GM21526 (cell line): ENCODE measurements around the gene ATP5ME.
"Not testable (repeated sequence)": the region's sequence is repeated elsewhere in the genome, so short reads cannot be mapped to it uniquely, and the experiment has no call there.

Experiments
- ATAC-seq: cut with Tn5 transposase; IDR thresholded peaks from one replicate; pipeline ENCODE4 v1.9.1; 2021; ENCODE audit warnings: moderate library complexity; ENCODE audit not compliant: unreplicated experiment, low FRiP score

ATP5ME gene, protein sequence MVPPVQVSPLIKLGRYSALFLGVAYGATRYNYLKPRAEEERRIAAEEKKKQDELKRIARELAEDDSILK

DNA sequence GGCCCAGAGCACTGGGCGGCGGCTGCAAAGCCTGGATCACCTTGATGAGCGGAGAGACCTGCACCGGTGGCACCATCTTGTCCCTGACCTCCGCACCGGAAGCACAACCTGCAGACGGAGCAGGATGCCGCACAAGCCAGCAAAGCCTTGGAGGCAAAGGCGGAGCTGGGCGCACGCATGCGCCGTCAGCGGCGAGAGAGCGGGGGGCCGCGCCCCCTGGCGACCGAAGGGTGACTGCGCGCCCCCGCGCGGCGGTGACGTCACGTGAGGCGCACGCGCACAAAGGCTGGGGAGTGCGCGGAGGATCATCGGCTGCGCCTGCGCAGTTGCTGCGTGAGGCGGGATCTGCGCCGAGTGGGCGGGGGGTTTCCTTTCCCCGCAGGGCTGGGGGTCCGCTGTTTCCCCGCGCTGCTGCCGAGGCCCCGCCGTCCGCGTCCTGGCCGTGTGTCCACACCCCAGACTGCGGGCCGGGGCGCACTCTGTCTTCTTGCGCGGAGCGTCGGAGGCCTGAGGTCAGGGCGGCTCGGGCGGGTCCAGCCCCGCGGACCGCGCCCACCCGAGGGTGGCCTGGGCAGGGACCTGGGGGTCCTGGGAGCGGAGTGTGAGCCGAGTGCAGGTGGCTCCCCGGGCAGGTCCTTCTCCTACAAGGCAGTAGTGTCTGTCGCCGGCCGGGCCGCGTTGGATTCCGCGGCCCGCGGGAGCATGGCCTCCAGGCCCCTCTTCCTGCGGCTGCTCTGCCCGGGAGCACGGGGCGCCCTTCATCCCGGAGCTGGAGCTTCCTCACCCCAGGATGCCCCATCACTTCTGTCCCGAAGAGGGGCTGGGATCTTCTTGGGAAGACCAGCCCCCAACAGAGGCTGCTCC is at the start of gene ATP5ME, which contains the start of gene MYL5:
TSS of gene ATP5ME (minus strand) at position 105 of the 864 bp plus-strand sequence. CDS start at position 76, 29 bp downstream.
TSS of gene MYL5 (plus strand) at position 371 of the 864 bp plus-strand sequence. CDS start 3,485 bp downstream, outside the sequence.
- peak; percentile 63 for ATAC-seq

DNA sequence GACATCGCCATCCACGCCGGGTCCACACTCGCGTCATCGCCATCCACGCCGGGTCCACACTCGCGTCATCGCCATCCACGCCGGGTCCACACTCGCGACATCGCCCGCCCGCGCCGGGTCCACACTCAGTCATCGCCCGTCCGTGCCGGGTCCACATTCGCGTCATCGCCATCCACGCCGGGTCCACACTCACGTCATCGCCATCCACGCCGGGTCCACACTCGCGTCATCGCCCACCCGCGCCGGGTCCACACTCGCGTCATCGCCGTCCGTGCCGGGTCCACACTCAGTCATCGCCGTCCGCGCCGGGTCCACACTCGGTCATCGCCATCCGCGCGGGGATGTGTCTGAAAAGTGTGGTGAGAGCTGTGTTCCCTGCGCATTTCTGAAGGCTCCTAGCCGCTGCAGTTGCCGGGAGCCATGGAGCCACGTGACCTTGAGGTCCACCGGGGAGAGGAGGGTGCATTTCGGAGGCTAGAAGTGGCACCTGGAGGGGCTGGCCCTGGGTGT is 48.8 kb upstream of the ATP5ME start:
- ATAC-seq: no peak

- no peak for ATAC-seq
These were observed 48.2 kb upstream of the ATP5ME start for GRCh38 chr4:722169-722725.

DNA sequence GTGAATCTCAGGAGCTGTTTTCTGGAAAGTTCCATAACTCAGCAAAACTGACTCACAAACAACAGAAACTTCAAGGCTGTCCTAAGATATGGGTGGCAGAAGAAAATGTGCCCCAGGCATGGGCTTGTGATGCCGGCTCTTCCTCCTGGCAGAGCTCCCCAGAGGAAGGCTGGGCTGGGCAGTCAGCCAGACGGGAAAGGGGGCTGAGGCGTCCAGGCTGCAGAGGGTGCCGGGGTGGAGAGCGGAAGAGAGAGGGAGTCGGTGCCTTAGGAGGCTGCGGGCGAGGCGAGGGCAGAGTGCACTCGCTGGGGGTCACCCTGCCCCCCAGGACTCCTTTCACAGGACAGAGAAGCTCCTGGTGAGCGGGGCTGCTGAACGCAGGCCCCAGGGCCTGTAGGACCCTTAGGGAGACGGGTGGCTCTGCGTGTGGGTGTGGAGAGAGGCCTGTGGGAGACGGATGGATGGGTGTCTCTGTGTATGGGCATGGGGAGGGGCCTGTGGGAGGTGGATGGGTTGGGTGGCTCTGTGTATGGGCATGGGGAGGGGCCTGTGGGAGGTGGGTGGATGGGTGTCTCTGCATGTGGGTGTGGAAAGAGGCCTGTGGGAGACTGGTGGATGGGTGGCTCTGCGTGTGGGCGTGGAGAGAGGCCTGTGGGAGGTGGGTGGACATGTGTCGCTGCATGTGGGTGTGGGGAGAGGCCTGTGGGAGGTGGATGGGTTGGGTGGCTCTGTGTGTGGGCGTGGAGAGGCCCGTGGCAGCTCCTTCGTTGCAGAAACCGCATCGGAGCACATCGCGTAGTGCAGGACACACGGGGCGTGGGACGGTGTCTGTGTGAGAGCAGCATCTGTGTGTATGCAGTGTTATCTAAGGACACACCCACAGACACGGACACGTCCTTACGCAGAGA is 47.4 kb upstream of the ATP5ME start:
- ATAC-seq: no peak

GRCh38 chr4:720111-720860 is 46.2 kb upstream of the ATP5ME start:
- no peak for ATAC-seq

- ATAC-seq: no peak
These were observed 44.4 kb upstream of the ATP5ME start for GRCh38 chr4:718460-718859.

DNA sequence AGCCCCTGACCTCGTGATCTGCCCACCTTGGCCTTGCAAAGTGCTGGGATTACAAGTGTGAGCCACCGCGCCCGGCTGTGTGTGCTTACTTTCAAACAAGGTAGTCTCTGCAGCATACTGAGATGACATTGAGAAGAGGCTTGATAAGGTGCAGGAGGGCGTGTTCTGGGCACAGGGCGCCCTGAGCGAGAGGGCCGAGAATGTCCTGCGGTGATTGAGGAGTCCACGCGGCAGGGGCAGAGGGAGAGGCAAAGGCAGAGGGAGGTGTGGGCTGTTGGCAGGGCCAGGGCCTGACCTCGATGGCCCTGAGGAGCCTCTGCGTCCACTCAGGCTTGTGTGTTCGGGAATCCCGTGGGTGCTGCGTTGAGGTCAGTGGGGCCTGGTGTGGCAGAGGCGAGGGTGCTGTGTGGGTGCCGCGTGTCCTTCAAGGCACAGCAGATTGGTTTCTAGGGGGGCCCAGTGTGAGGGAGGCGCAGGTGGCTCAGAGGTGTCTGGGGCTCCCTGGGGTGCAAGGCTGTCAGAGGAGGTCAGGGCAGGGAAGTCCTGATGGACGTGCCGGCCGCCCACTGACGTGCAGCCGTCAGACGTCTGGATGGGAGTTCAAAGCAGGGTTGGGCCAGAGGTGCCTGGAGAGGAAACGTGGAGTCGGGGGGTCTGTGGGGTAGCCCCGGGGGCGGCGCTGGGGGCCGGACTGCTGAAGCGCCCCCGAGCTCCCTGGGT is 43.7 kb upstream of the ATP5ME start:
- ATAC-seq: no peak

DNA sequence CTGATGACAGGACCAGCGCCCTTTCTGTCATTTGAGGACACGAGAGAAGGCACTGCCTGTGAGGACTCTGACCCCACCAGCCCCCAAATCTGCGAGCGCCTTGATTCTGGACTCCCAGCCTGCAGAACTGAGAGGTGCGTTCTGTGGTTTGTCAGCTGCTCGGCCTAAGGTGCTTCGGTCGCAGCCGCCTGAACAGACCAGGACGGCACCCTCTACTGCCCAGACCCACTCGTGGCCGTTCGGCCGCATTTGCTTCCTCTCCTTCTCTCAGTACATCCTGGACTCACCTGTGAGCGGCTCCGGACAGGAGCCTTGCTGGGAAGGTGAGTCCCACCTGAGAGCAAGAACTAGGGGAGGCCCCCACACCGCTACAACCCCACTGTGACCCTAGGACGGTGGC is 40.0 kb upstream of the ATP5ME start:
- ATAC-seq: no peak

DNA sequence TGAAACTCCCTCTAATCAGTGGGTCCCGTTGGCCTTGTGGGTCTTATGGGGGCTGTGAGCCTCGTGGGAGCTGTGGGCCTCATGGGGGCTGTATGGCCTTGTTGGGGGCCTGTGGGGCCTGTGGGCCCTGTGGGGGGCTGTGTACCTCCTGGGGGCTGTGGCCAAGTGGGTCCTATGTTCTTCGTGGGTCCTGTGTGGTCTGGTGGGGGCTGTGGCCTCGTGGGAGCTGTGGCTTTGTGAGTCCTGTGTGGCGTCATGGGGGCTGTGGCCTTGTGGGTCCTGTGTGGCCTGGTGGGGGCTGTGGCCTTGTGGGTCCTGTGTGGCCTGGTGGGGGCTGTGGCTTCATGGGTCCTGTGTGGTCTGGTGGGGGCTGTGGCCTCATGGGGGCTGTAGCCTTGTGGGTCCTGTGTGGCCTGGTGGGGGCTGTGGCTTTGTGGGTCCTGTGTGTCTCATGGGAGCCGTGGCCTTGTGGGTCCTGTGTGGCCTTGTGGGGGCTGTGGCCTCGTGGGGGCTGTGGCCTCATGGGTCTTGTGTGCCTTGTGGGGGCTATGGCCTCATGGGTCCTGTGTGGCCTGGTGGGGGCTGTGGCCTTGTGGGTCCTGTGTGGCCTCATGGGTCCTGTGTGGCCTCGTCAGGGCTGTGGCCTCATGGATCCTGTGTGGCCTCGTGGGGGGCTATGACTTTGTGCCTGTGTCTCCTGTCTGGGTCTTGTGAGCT is 39.0 kb upstream of the ATP5ME start:
- ATAC-seq: no peak

GRCh38 chr4:712093-712492 is 38.0 kb upstream of the ATP5ME start:
- ATAC-seq: no peak

DNA sequence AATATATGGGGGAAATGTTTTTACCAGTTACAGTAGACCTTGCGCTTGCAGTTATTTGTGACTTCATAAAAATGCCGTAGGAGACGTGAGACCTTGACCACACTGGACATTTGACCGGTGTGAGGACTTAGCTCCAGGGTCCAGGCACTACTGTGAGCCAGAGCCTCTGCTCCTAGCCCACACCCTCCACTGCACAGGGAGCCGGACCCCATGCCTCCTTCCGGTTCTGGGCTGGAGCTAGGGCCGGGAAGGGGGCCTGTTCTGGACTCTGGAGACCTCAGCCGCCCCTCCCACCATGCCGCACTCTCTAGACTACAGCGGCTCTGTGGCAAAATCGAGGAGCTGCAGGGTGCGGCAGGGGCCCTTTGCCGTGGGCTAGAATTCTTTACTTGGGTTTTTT is 36.8 kb upstream of the ATP5ME start:
- ATAC-seq: no peak

GRCh38 chr4:710116-710515 is 36.0 kb upstream of the ATP5ME start:
- no peak for ATAC-seq

DNA sequence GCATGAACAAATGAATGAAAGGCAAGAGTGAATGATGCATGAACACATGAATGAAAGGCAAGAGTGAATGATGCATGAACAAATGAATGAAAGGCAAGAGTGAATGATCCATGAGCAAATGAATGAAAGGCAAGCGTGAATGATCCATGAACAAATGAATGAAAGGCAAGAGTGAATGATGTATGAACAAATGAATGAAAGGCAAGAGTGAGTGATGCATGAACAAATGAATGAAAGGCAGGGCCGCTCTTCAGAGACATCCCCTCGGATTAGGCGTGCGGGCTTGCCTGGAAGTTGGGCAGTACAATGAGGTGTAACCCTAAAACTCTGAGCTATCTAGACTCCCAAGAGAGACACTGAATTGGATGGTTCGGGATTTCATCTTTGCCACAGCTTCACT is 35.3 kb upstream of the ATP5ME start:
- ATAC-seq: no peak

DNA sequence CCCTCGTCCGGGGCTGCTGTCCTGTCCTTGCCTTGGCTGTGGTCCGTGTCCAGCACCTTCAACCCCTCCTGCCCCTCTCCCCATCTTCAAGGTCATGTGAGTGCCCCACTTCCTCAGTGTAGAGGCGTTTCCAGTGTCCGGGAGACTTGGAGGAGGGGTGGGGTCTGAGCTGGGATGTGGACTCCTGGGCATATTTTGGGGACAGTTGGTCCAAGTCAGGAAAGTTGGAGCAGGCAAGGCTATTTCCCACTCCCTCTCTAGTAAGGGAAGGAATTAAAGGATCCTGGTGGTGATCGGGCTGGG is 34.5 kb upstream of the ATP5ME start:
- ATAC-seq: no peak

DNA sequence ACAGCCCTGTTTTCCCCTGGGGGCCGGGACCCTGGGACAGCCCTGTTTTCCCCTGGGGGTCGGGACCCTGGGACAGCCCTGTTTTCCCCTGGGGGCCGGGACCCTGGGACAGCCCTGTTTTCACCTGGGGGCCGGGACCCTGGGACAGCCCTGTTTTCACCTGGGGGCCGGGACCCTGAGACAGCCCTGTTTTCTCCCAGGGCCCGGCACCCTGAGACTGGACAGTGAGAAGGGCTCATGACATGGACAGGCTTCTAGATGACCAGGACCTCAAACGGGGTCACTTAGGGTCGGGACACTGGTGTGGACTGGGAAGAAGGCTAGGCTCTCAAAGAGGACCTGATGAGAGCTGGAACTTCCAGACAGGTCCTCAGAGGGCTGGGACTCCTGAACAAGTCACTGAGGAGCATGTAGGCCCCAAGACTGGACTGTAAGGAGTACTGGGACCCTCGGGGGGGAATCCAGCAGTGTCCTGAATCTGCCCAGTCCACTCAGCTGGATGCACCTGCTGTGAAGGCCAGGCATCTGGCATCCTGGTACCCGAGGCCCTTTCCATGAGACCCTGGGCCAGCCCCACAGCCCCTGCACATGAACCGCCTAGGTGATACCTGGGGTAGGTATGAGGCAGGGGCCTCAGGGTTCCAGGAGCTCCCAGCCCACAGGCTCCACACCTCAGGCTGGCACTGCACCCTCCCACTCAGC is 34.0 kb upstream of the ATP5ME start:
- no peak for ATAC-seq

DNA sequence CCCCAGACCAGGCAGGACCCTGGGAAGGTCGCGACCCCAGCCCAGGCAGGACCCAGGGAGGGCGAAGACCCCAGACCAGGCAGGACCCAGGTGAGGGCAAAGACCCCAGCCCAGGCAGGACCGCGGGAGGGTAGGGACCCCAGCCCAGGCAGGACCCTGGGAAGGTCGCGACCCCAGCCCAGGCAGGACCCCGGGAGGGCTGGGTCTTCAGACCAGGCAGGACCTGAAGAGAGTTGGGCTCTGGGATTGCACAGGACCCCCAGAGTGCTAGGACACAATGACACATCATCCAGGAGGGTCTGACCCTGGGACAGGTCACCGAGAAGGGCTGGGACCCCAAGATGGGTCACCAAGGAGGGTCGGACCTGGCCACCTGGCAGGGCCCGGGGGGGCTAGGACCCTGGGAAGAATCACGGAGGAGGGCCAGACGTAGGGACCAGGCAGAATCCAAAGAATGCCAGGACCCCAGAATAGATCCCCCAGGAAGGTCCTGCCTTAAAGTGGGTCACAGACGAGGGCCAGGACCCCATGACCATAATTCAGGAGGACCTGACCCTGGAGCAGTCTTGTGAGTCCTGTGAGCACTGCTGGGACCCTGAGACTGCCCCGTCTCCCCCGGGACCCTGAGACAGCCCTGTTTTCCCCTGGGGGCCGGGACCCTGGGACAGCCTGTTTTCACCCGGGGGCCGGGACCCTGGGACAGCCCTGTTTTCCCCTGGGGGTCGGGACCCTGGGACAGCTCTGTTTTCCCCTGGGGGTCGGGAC is 32.9 kb upstream of the ATP5ME start:
- ATAC-seq: no peak

DNA sequence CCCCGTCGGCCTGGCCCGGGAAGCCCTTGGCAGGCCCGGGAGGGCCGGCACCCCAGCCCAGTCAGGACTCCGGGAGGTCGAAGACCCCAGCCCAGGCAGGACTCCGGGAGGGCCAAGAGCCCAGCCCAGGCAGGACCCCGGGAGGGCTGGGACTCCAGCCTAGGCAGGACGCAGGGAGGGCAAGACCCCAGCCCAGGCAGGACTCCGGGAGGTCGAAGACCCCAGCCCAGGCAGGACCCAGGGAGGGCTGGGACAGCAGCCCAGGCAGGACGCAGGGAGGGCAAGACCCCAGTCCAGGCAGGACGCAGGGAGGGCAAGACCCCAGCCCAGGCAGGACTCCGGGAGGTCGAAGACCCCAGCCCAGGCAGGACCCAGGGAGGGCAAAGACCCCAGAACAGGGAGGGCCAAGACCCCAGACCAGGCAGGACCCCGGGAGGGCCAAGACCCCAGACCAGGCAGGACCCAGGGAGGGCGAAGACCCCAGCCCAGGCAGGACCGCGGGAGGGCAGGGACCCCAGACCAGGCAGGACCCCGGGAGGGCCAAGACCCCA is 32.1 kb upstream of the ATP5ME start:
- not testable (repeated sequence) for ATAC-seq
